ENCODE measurements around the gene KCNN3.
A peak's percentile ranks its signal among the peaks of the same experiment; 100 is the strongest.

Gene KCNN3

DNA sequence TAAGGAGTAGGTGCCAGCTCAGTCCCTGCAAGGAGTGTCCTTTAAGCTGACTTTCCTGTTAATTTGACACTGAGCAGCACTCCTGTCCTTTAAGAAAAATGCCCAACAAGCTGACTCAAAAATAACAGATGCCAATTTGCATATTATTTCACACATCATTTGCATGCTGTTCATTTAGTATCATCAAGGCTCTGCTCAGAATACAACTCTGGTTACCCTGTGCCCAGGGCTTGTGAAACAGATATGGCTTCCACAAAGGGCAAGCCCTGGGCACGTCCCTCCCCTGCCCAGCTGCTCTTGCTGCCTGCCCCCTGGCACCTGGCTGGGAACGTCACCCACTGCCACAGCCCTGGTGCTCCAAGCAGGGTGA is 10.3 kb downstream of the KCNN3 start:
- no peak for DNase-seq

DNA sequence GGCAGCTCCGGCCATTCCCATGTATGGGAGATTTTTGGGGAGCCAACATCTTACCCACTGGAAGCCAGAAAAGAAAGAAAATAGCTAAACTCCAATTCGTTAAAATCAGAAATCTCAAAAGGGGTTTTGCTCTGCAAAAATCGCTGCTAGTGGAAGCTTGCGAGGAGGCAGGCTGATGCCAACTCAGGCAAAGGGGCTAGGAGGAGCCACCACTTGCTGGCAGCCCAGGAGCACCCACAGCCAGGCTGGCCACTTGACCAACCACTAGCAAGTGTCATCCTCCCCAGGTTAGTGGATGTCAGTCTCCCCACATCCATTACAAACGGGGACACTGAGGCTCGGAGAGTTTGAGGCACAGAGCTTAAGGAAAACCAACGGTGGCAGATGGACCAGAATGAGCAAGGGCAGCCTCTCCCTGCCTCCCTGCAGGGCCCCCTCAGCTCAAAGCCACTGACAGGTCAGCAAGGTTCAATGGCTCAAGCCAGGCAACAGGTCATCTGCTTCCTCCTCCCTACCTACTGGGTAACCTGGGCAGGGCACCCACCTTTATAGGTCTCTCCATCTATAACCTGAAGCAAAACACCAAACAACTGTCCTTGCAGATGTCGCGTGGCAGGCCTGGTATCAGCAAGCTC is 10.8 kb downstream of the KCNN3 start:
- DNase-seq, result no peak

DNA sequence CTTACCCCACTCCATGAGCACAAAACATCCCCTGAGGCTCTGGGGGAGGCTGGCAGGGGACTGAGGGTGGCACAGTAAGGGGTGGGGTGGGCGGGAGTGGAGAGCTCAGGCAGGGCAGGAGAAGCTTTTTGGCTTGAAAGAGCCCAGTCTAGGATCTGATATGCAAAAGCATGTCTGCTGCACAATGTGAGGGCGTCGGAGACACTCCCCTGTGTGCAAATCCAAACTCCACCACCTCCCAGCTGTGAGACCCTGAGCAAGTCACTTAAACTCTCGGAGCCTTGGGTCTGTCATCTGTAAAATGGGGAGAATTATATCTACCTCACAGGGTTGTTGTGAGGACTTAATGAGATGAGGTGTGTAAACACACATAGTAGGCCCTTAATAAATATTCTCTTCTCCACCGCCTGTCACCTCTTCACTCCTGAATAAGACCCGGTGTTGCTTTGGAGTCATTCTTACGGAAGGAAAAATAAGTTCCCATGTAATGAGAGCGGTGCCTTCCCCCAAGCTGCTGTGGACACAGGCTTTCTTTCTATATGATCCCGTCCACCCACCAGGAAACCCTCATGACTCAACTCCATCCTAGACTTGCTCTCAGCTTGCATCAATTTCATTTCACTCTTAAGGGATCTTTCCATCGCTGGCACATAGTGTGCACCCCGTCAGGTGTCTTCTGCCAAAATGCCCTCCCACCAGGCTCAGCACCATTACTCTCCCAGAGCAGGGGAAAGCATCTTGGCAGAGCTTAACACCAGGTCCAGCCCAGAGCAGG is 12.5 kb downstream of the KCNN3 start:
- DNase-seq, result peak; percentile 23 to 49

DNA sequence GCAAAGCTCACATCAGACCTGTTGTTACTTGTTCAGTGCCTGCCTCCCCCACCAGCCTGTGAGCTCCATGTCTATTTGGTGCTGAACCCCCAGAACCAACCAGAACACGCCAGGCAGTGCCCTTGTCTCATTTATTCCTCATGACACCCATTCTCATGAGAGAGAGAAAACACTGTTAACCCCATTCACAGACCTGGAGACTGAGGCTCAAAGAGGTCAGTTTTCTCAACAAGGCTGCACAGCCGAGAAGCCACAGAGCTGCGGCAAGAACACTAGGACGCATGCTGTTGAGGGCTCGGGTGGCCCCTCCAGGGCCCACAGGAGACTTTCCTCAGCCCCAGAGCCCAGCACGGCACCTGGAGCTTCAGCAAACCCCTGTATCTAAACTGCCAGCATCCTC is 13.1 kb downstream of the KCNN3 start:
- DNase-seq, result no peak

DNA sequence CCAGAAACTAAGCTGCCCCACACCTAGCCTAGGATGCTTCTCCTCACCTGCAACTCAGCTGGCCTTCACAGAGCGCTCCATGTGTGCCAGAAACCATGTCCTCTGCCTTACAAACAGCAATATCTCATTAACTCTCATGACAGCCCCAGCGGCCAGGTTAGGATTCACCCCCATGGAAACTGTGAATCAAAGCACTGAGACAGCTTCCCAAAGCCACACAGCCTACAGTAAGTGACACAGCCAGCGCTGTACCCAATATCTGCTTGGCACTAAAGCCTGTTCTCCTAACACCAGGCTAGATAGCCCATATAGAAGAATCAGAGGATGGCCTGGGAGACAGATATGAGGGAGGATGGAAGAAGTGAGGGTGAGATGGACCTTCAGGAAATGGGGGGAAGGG is 13.5 kb downstream of the KCNN3 start:
- peak; percentile 37 to 47 for DNase-seq

DNA sequence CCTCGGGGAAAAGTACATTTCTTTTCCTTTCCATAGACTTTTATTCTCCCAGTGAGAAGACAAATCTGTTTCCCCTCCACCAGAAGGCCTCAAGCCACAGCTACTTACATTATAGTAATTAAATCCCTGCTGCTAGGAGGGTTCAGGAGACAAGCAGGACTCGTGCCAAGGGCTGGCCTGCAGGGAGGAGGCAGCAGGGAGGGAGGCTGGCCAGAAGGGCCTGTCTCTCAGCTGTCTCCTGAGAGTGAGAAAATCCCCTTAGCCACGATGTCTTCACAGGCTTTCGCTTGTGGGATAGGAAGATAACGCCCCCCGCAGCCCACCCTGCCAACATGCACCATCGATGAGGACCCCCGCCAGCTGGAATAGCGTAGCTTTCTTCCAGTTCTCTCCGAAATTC is 14.0 kb downstream of the KCNN3 start:
- no peak for DNase-seq

DNA sequence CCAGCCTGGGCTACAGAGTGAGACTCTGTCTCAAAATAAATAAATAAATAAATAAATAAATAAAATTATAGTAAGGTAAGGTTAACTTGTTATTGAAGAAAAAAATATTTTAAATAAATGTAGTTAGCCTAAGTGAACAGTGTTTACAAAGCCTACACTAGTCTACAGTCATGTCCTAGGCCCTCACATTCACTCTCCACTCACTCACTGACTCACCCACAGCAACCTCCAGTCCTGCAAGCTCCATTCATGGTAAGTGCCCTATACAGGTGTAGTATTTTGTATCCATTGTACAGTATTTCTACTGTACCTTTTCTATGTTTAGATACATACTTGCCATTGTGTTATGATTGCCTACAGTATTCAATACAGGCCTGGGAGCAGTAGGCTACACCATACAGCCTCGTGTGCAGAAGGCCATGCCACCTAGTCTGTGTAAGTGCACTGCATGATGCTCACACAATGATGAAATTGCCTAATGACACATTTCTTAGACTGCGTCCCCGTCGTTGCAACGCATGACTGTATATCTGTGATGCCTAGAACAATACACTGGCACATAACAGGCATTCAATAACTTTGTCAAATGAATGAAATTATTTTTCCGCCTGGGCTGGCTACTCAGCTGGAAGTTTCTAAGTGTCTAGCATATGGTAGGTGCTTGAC is 14.8 kb downstream of the KCNN3 start:
- DNase-seq, result no peak

DNA sequence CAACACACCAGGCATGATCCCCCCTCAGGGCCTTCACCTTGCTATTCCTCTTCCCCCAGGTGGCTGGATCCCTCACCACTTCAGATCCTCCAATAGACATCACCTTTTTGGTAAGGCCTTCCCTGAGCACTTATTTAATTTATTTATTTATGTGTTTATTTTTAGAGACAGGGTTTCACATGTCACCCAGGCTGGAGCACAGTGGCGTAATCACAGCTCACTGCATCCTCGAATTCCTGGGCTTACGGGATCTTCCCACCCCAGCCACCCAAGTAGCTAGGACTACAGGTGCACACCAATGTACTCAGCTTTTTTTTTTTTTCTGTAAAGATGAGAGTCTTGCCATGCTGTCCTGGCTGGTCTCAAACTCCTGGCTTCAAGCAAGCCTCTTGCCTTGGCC is 17.2 kb downstream of the KCNN3 start:
- DNase-seq, result no peak

DNA sequence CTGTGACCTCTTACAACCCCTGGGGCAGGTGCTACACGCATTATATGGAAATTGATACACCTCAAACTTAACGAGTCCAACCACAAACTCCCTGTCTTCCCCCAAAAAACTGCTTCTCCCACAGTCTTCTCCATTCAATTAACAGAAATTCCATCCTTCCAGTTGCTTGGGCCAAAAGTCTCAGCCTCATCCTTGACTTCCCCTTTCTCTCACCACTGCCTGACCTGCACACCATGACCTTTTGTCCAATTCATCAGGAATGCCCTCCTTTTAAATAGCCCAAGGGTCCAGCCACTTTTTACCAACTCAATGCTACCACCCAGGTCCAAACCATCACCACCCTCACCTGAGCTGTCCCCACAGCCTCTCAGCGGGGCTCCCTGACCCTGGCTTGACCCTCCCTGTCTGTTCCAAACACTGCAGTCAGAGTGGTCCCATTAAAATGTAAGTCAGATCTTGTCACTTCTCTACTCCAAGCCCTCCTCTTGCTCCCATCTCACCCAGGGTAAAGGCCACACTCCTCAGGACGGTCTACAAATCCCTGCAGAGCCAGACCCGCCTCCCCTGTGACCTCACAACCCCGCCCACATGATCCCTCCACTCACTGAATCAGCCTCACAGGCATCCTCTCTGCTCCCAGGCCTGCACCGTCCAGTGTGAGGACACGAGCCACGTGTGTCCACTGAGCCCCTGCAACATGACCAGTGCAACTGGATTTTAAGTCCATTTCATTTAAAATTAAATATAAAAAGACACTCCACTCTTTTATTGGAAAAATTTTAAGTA is 18.5 kb downstream of the KCNN3 start:
- no peak for DNase-seq

DNA sequence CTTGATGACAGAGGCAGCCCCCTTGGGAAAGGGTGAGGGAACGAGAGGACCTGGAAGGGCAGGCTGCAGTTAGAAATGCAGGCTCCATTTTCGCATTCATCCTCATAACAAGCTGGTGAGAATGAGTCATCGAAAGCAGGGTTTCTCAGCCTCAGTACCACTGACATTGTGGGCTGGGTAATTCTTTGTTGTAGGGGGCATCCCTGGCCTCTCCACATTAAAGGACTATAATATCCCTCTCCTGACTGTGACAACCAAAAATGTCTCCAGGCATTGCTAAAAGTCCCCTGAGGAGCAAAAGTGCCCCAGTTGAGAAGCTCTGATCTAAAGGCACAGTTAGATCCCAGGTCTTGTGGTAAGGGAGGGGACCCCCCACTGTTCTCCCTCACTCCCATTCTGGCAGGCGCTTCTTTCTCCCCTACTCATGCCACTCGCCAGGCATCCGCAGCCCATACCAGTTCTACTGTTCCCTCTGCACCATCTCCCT is 20.4 kb downstream of the KCNN3 start:
- peak; percentile 44 to 60 for DNase-seq

DNA sequence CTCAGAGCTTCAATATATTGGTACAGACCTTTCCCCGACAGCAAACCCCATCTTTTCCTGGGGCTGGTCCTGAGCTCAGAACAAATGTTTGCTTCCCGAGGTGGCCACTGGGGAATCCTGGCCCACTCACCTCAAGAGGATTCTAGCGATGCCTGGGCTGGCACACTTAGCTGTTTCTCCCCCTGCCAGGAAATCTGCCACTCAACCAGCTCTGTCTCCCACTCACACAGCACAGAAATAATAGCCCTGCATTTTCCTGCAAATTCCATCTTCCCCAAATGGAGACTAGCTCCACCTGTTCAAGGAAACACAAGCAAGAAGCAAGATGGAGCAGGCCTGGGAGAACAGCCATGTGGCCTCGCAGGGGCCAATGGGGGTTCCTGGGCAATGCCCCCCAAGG is 21.1 kb downstream of the KCNN3 start:
- DNase-seq, result no peak

DNA sequence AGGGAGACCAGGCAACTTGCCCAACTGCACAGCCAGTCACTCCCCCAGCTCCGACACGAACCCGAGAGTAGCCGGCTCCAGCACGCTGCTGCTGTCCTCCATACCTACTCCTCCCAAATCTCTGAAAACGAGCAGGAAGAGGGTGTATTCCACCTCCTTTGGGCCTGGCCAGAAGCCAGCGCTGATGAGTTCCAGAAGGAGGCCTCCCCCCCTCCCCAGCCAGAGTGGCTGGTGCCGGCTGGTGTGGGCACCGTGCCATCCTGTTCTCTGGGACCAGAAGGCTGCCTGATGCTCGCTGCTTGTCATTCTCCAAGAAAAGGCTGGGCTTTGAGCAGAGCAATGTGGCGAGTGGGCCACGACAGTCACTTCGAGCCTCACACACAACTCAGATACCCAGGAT is 22.2 kb downstream of the KCNN3 start:
- DNase-seq, result no peak

DNA sequence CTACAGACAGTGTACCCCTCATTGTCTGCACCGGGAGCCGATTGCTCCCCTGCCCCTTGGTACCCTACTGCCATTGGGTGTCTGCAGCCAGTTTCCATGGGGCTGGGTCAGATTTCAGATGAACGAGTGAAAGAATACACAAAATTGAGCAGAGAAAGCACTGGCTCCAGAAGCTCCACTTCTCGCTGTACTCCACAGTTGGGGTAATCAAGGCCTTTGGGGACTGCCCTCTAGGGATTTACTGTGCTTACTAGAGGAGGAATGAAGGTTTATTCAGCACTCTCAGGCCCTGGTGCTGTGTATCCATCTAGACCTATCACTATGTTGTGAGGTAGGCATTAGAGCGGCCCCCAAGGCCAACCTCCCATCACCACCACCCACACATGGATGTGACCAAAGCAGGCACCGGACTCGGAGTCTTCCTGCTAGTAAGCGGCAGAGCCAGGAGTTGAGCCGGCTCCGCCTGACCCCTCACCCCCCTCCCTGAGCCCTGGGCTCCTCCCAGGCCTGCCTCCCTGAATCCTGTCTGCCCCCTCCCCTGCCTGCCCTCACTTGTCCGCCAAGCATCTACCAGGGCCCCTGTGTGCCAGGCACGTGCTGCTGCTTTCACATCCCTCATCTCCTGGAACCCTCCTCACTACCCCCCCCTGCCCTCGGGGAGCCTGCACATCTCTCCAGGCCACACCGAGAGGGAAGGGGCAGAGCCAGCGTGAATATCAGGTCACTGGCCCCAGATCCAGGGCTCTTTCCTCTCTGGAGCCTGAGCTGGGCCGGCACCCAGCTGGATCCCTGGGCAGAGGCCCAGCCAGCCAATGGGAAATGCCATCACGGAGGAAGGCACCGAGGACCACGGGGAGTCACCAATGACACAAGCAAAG is 23.3 kb downstream of the KCNN3 start:
- DNase-seq, result no peak

DNA sequence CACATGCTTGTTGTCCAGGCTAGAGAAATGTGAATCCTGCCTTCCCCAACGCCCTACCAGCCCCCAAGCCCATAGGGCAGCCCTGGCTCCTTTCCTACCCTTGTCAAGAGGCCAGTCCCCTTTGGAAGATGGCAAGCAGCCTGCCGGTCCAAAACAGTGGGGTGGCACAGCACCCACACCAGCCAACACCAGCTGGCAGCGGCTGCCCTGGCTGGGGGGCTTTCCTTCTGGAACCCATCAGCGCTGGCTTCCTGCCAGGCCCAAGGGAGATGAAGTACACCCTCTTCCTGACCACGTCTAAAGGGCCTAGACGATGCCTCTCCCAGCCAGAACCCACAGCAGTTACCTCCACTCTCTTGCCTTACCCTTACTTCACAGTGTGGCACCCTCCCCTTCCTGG is 24.2 kb downstream of the KCNN3 start:
- no peak for DNase-seq

DNA sequence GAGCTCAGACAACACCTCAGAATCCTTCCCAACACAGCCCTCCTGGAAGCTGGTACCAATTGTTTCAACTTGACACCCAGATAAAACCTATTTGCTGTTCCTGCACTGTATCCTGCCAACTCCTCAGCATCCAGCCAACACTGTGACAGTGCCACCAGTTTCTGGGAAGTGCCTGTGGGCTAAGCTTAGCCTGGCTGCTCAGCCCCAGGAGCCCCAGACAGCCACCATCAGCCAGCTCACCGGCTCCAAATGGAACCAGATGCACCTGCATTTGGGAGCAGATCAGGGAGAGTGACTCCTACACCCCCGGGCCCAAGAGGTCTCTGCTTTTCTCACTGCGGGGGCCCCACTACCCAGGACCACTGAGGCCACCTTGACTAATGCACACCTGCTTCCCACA is 24.9 kb downstream of the KCNN3 start:
- no peak for DNase-seq

DNA sequence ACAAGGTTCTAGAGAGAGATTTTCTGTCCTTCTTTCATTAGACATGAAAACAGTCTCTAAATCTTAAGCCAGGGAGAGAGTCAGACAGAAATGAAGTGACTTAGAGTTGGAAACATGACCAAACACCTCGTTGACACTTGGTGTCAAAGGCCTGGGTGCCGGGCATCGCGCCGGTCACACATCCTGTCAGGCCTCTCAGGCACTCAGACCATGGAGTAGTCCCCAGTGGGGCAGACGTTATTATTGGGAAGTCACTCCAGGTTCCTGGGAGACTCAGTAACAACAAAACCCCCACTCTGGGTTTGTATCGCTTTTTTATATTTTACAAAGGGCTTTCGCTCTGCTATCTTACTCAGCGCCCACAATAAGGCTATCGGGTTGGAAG is 25.8 kb downstream of the KCNN3 start:
- DNase-seq, result no peak

DNA sequence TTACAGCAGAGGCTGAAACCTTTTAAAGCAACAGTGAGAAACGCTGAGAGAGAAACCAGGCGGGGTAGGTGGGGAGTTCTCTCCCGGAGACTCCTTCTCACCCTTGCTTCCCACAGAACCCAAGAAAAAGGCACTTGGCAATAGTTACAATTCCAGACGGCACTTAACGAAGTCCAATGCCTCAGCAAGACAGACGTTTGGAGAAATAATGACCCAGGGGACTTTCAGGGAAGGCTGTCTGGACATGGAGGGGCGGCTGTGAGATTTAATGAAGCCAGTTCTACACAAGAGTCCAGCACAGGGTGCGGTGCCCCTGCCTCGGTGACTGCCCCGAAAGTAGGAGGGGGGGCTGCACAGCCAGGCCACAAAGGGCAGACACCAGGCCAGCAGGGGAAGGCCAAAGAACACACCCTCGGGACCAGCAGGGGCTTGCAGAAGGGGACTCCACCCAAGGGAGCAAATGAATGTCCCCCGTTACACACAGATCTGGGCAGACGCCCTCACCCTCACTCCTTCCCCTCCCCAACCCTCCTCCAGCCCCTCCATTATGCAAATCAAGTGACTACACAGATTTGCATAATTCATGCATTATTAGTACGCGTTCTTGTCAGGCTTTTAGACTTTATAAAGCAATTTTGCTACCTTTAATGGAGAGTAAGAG is 26.3 kb downstream of the KCNN3 start:
- no peak for DNase-seq

DNA sequence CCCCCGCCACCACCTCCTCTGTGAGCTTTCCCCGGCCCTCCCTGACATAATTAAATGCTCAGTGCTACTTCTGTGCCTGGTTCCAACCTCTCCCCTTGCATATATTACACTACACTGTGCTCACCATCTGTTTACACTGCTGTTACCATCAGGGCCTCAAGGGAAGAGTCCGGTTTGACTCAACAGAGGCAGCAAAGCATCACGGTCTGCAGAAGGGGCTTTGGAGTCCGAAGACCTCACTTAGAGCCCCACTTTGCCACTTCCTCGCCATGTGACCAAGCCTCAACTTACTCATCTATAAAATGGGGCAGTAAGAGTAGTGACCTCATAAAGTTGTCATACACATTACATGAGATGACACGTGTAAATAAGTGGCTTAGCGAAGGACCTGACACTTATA is 27.4 kb downstream of the KCNN3 start:
- DNase-seq, result no peak

DNA sequence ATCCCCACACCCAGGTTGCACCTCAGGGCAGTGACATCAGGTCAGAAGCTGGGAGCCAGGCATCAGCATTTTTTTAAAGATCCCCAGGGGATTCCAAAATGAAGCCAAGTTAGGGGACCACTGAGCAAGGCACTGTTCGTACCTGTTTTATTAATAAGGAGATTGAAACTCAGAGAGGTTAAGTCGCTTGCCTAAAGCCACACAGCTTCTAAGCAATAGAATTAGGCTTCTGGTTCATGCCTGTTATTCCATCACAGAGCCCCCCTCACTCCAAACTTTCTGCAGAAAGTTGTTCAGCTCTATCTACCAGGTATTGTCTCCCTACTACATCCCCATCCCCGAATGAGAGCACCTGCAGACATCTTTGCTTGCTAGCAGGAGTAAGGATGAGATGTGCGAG is 28.7 kb downstream of the KCNN3 start:
- DNase-seq, result no peak

DNA sequence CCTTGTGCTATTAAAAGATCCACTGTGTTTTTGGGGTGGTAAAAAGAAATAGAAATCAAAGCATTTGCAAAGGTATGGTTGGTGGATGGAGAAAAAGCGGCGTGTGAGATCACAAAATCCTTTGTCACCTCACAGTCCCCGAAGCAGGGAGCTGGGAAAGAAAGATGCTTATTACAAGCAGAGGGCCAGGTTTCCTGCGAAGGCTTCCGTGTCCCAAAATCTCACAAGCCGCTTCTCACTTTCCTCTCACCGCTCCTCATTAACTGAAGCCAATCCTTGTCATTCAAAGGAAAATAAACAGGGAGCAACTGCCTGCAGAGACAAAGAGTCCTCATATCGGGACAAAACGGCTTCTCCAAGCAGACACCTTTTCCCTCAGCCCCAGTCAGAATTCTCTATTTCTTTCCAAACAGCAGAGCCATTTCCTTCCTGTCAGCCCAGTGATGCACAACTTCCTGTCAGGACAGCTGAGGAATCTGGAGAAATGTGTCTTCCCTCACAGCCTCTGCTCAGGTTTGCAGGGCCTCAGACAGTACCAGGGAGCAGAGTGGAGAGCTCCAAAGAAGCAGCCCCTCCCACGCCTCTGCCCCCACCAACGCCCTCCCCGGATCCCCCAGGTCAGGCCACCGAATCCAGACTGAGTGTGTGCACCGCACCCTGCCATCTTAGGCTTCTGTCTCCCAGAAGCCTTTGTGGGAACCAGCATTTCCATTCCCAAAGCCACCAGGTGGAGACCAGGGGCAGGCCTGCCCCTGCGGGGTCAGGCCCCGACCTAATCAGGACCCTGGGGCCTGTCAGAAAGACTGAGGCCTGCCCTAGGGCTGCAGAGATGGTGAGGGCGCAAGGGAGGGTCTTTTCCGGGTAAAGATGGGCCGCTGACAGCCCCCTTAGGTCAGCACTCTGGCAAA is 29.6 kb downstream of the KCNN3 start:
- no peak for DNase-seq

DNA sequence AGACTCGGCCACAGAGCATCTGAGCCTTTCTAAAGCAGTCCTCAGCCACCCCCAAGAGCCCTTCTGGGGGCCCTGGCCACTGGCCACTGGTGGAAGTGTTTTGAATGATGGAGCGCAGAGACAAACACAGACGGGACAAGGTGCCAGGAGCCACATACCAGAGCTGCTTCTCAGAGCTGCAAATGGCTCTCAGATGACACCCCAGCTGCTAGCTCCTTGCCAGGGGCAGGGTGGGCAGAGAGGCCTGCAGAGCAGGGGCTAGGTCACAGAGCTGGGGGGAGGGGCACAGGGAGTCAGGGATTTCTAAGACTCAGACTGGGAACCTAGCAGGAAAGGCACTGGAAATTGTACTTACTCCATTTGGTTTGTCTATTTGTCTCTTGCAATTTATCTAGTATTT is 30.4 kb downstream of the KCNN3 start:
- no peak for DNase-seq

Data from activated CD4-positive, alpha-beta T cell treated with anti-CD3 and anti-CD28 coated beads, Interleukin-2, amount 50 U/mL, for 48 hours (primary cell).